ENCODE measurements around the gene PCDHA1.

Gene PCDHA1

GRCh38 chr5:140855772-140856674 is 70.1 kb downstream of the PCDHA1 start, which contains the start of gene PCDHA10:
Gene PCDHA10, plus strand, starts transcription at chr5:140855897. Its CDS starts 152 bp downstream, at chr5:140856049.
- Histone ChIP-seq H3K36me3 (ENCODE audit: control insufficient read depth in 1 of 2, insufficient read depth in 2 of 2, low read length in 2 of 2) (no peaks in the 10 kb centered on the region), H3K4me3 (ENCODE audit: low read depth in 1 of 2, low read length in 2 of 2) (peak within 1 kb of the TSS; percentile 22 to 43), H3K4me1 (ENCODE audit: control insufficient read depth in 1 of 2, insufficient read depth in 2 of 2, low read length in 2 of 2) (no peaks in the 10 kb centered on the region), H3K27me3 (ENCODE audit: control insufficient read depth in 1 of 2, insufficient read depth in 2 of 2, low read length in 2 of 2) (no peaks in the 10 kb centered on the region), H3K9me3 (ENCODE audit: control insufficient read depth in 1 of 2, low read length in 2 of 2) (peaks cover 15 to 27% of the 10 kb centered on the region in 2 donors), H3K27ac (ENCODE audit: low read depth, low read length) (no peak within 1 kb of the TSS), H3K9ac (ENCODE audit: low read depth in 1 of 2, low read length in 2 of 2) (no peak within 1 kb of the TSS)

- Histone ChIP-seq H3K4me1 (ENCODE audit: control insufficient read depth in 1 of 2, insufficient read depth in 2 of 2, low read length in 2 of 2) (no peaks in the 10 kb centered on the region), H3K27me3 (ENCODE audit: control insufficient read depth in 1 of 2, insufficient read depth in 2 of 2, low read length in 2 of 2) (no peaks in the 10 kb centered on the region), H3K4me3 (ENCODE audit: low read depth in 1 of 2, low read length in 2 of 2) (no peak overlapping the region), H3K9ac (ENCODE audit: low read depth in 1 of 2, low read length in 2 of 2) (no peak overlapping the region), H3K9me3 (ENCODE audit: control insufficient read depth in 1 of 2, low read length in 2 of 2) (peaks cover 28 to 32% of the 10 kb centered on the region in 2 donors), H3K36me3 (ENCODE audit: control insufficient read depth in 1 of 2, insufficient read depth in 2 of 2, low read length in 2 of 2) (no peaks in the 10 kb centered on the region), H3K27ac (ENCODE audit: low read depth, low read length) (no peak overlapping the region)
These were observed 71.4 kb downstream of the PCDHA1 start for GRCh38 chr5:140857177-140857986.

- Histone ChIP-seq H3K9ac (ENCODE audit: low read depth in 1 of 2, low read length in 2 of 2) (no peak overlapping the region), H3K36me3 (ENCODE audit: control insufficient read depth in 1 of 2, insufficient read depth in 2 of 2, low read length in 2 of 2) (no peaks in the 10 kb centered on the region), H3K27me3 (ENCODE audit: control insufficient read depth in 1 of 2, insufficient read depth in 2 of 2, low read length in 2 of 2) (no peaks in the 10 kb centered on the region), H3K27ac (ENCODE audit: low read depth, low read length) (no peak overlapping the region), H3K4me1 (ENCODE audit: control insufficient read depth in 1 of 2, insufficient read depth in 2 of 2, low read length in 2 of 2) (no peaks in the 10 kb centered on the region), H3K4me3 (ENCODE audit: low read depth in 1 of 2, low read length in 2 of 2) (no peak overlapping the region), H3K9me3 (ENCODE audit: control insufficient read depth in 1 of 2, low read length in 2 of 2) (peaks cover 30 to 37% of the 10 kb centered on the region in 2 donors)
These were observed 72.0 kb downstream of the PCDHA1 start for GRCh38 chr5:140857987-140858240.

GRCh38 chr5:140862441-140863295 is 76.7 kb downstream of the PCDHA1 start:
- Histone ChIP-seq H3K4me1 (ENCODE audit: control insufficient read depth in 1 of 2, insufficient read depth in 2 of 2, low read length in 2 of 2) (no peaks in the 10 kb centered on the region), H3K4me3 (ENCODE audit: low read depth in 1 of 2, low read length in 2 of 2) (no peak overlapping the region), H3K27ac (ENCODE audit: low read depth, low read length) (no peak overlapping the region), H3K9ac (ENCODE audit: low read depth in 1 of 2, low read length in 2 of 2) (no peak overlapping the region), H3K27me3 (ENCODE audit: control insufficient read depth in 1 of 2, insufficient read depth in 2 of 2, low read length in 2 of 2) (no peaks in the 10 kb centered on the region), H3K36me3 (ENCODE audit: control insufficient read depth in 1 of 2, insufficient read depth in 2 of 2, low read length in 2 of 2) (no peaks in the 10 kb centered on the region), H3K9me3 (ENCODE audit: control insufficient read depth in 1 of 2, low read length in 2 of 2) (peaks cover 17 to 21% of the 10 kb centered on the region in 2 donors)

- no peaks in the 10 kb centered on the region for H3K36me3 ChIP-seq (ENCODE audit: control insufficient read depth in 1 of 2, insufficient read depth in 2 of 2, low read length in 2 of 2)
- H3K9ac ChIP-seq (ENCODE audit: low read depth in 1 of 2, low read length in 2 of 2): no peak within 1 kb of the TSS
- no peaks in the 10 kb centered on the region for H3K4me1 ChIP-seq (ENCODE audit: control insufficient read depth in 1 of 2, insufficient read depth in 2 of 2, low read length in 2 of 2)
- H3K9me3 ChIP-seq (ENCODE audit: control insufficient read depth in 1 of 2, low read length in 2 of 2): peaks cover 6 to 22% of the 10 kb centered on the region in 2 donors
- H3K4me3 ChIP-seq (ENCODE audit: low read depth in 1 of 2, low read length in 2 of 2): peak within 1 kb of the TSS in 1 of 2 donors; percentile 14
- H3K27ac ChIP-seq (ENCODE audit: low read depth, low read length): no peak within 1 kb of the TSS
- H3K27me3 ChIP-seq (ENCODE audit: control insufficient read depth in 1 of 2, insufficient read depth in 2 of 2, low read length in 2 of 2): no peaks in the 10 kb centered on the region
These were observed 83.0 kb downstream of the PCDHA1 start, which contains the start of gene PCDHA11 for GRCh38 chr5:140868721-140869554. Gene PCDHA11, plus strand, starts transcription at chr5:140868957. Its CDS starts 147 bp downstream, at chr5:140869104.

- H3K4me1 ChIP-seq (ENCODE audit: control insufficient read depth in 1 of 2, insufficient read depth in 2 of 2, low read length in 2 of 2): no peaks in the 10 kb centered on the region
- H3K9ac ChIP-seq (ENCODE audit: low read depth in 1 of 2, low read length in 2 of 2): no peak overlapping the region
- H3K36me3 ChIP-seq (ENCODE audit: control insufficient read depth in 1 of 2, insufficient read depth in 2 of 2, low read length in 2 of 2): no peaks in the 10 kb centered on the region
- no peaks in the 10 kb centered on the region for H3K27me3 ChIP-seq (ENCODE audit: control insufficient read depth in 1 of 2, insufficient read depth in 2 of 2, low read length in 2 of 2)
- no peak overlapping the region for H3K27ac ChIP-seq (ENCODE audit: low read depth, low read length)
- H3K9me3 ChIP-seq (ENCODE audit: control insufficient read depth in 1 of 2, low read length in 2 of 2): peaks cover 6 to 22% of the 10 kb centered on the region in 2 donors
- no peak overlapping the region for H3K4me3 ChIP-seq (ENCODE audit: low read depth in 1 of 2, low read length in 2 of 2)
These were observed 83.6 kb downstream of the PCDHA1 start for GRCh38 chr5:140869555-140869886.

- Histone ChIP-seq H3K36me3 (ENCODE audit: control insufficient read depth in 1 of 2, insufficient read depth in 2 of 2, low read length in 2 of 2) (no peaks in the 10 kb centered on the region), H3K9ac (ENCODE audit: low read depth in 1 of 2, low read length in 2 of 2) (no peak overlapping the region), H3K27me3 (ENCODE audit: control insufficient read depth in 1 of 2, insufficient read depth in 2 of 2, low read length in 2 of 2) (no peaks in the 10 kb centered on the region), H3K9me3 (ENCODE audit: control insufficient read depth in 1 of 2, low read length in 2 of 2) (peaks cover 6 to 22% of the 10 kb centered on the region in 2 donors), H3K27ac (ENCODE audit: low read depth, low read length) (no peak overlapping the region), H3K4me1 (ENCODE audit: control insufficient read depth in 1 of 2, insufficient read depth in 2 of 2, low read length in 2 of 2) (no peaks in the 10 kb centered on the region), H3K4me3 (ENCODE audit: low read depth in 1 of 2, low read length in 2 of 2) (no peak overlapping the region)
These were observed 84.6 kb downstream of the PCDHA1 start for GRCh38 chr5:140870221-140871201.

GRCh38 chr5:140875085-140876065 is 89.4 kb downstream of the PCDHA1 start, which contains the start of gene PCDHA12:
Gene PCDHA12, plus strand, starts transcription at chr5:140875308. Its CDS starts 165 bp downstream, at chr5:140875473.
- Histone ChIP-seq H3K9ac (ENCODE audit: low read depth in 1 of 2, low read length in 2 of 2) (no peak within 1 kb of the TSS), H3K27me3 (ENCODE audit: control insufficient read depth in 1 of 2, insufficient read depth in 2 of 2, low read length in 2 of 2) (no peaks in the 10 kb centered on the region), H3K4me1 (ENCODE audit: control insufficient read depth in 1 of 2, insufficient read depth in 2 of 2, low read length in 2 of 2) (no peaks in the 10 kb centered on the region), H3K9me3 (ENCODE audit: control insufficient read depth in 1 of 2, low read length in 2 of 2) (peaks cover 8 to 19% of the 10 kb centered on the region in 2 donors), H3K27ac (ENCODE audit: low read depth, low read length) (no peak within 1 kb of the TSS), H3K36me3 (ENCODE audit: control insufficient read depth in 1 of 2, insufficient read depth in 2 of 2, low read length in 2 of 2) (no peaks in the 10 kb centered on the region), H3K4me3 (ENCODE audit: low read depth in 1 of 2, low read length in 2 of 2) (no peak within 1 kb of the TSS)
